Bronchial epithelial cell (primary cell): ENCODE data around the gene ATG10. TPM values are rescaled to one million over a fixed set of nuclear protein-coding genes. Genes with fewer than 3 reads are reported as not detected.
A peak's percentile ranks its signal among the peaks of the same experiment; 100 is the strongest.

ENCODE experiments used
- DNase-seq: peaks from one replicate; pipeline ENCODE4 v3.0.0-alpha.2; 2010; ENCODE audit warnings: low read depth
- FAIRE-seq: peaks from 2 replicates; lab custom pipeline; 2011; peaks lifted over from hg19 to GRCh38; lab: Jason Lieb, UNC
- H3K27me3 ChIP-seq: 2 replicates; pipeline ENCODE4 v1.5.1; 2011; ENCODE audit warnings: low read length; ENCODE audit not compliant: control insufficient read depth, insufficient read depth
- H3K36me3 ChIP-seq: 2 replicates; pipeline ENCODE4 v1.5.1; 2011; ENCODE audit warnings: low read length; ENCODE audit not compliant: control insufficient read depth, insufficient read depth
- H3K4me3 ChIP-seq: 2 replicates; pipeline ENCODE4 v1.5.1; 2011; ENCODE audit warnings: mild to moderate bottlenecking, low read depth, low read length, control low read depth
- total RNA-seq: library from RNA; depleted of rRNA; stranded (reverse); fragments of >200 nt; gene quantifications from 2 replicates; pipeline ENCODE4 v1.2.1, GENCODE V29; 2014
- TF ChIP-seq, protein P1 (sequence below): IDR thresholded peaks from 2 replicates; pipeline ENCODE4 v1.5.1; 2011; ENCODE audit warnings: mild to moderate bottlenecking, moderate library complexity, low read length, control low read depth, inconsistent platforms; ENCODE audit not compliant: insufficient read depth, severe bottlenecking

Gene ATG10
- total RNA-seq, 1 donor from 2014 or later: 9.7 TPM

- TF ChIP-seq, protein P1, sequence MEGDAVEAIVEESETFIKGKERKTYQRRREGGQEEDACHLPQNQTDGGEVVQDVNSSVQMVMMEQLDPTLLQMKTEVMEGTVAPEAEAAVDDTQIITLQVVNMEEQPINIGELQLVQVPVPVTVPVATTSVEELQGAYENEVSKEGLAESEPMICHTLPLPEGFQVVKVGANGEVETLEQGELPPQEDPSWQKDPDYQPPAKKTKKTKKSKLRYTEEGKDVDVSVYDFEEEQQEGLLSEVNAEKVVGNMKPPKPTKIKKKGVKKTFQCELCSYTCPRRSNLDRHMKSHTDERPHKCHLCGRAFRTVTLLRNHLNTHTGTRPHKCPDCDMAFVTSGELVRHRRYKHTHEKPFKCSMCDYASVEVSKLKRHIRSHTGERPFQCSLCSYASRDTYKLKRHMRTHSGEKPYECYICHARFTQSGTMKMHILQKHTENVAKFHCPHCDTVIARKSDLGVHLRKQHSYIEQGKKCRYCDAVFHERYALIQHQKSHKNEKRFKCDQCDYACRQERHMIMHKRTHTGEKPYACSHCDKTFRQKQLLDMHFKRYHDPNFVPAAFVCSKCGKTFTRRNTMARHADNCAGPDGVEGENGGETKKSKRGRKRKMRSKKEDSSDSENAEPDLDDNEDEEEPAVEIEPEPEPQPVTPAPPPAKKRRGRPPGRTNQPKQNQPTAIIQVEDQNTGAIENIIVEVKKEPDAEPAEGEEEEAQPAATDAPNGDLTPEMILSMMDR: no peak
Measured at GRCh38 chr5:82142928-82143577, 171.2 kb downstream of the ATG10 start.

GRCh38 chr5:82147860-82148573, 176.2 kb downstream of the ATG10 start:
- H3K27me3 ChIP-seq: no peaks in the 10 kb centered on the region
- TF ChIP-seq, protein P1: no peak
- FAIRE-seq (no peak), DNase-seq (peak; percentile 54)
- H3K36me3 ChIP-seq: no peaks in the 10 kb centered on the region
- no peak overlapping the region for H3K4me3 ChIP-seq

More at GRCh38 chr5:82142928-82143577, 171.2 kb downstream of the ATG10 start:
- Histone ChIP-seq H3K27me3 (no peaks in the 10 kb centered on the region), H3K36me3 (no peaks in the 10 kb centered on the region), H3K4me3 (no peak overlapping the region)
- peak; percentile 77 for FAIRE-seq
- DNase-seq: peak; percentile 24

DNA sequence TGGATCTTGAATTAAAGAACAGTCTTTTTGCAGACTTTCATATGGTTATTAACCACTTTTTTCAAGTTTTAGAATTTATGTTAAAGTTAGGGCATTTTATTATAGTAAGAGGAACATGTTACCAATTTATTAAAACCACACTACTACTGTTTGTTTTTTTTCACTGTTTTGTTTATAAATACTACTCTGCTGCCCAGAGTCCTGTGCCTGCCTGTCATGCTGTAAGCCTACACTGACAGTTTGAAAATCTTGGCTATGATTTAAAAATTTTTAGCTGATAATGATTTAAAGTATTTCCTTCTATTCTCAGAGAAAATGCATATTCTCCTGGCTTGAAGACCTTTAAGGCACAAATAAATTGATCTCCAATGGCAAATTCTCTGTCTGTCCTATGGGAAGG, 177.6 kb downstream of the ATG10 start:
- Histone ChIP-seq H3K4me3 (no peak overlapping the region), H3K36me3 (no peaks in the 10 kb centered on the region), H3K27me3 (no peaks in the 10 kb centered on the region)
- TF ChIP-seq, protein P1: no peak
- DNase-seq (no peak), FAIRE-seq (no peak)

DNA sequence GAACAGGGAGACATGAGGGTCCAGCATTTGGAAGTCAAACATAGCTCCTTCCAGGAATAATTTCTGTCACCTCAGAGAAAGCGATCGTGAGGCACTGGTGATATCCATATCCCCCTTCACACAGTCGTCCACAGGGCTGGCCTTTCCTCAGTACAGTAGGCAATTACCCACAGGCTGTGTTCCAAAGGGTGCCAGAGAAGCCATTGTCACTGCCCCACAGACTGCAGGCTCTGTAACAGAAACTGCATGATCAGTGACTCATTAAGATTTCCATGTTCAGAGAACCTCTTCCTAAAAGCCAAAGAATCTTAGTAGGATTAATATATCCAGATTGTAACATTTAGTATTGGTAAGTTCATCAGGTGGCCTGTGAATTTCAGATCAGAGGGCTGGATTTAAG, 178.7 kb downstream of the ATG10 start:
- TF ChIP-seq, protein P1: no peak
- DNase-seq (no peak), FAIRE-seq (no peak)
- Histone ChIP-seq H3K4me3 (no peak overlapping the region), H3K36me3 (no peaks in the 10 kb centered on the region), H3K27me3 (no peaks in the 10 kb centered on the region)

- no peak for FAIRE-seq
- no peaks in the 10 kb centered on the region for H3K36me3 ChIP-seq
- H3K27me3 ChIP-seq: no peaks in the 10 kb centered on the region
- no peak overlapping the region for H3K4me3 ChIP-seq
- TF ChIP-seq, protein P1: no peak
- DNase-seq: no peak
Measured at GRCh38 chr5:82151204-82151603, 179.4 kb downstream of the ATG10 start.
